Cerebellar cortex (tissue), 1 donor: ENCODE results near the gene INHBE.
"Not testable (repeated sequence)": the region's sequence is repeated elsewhere in the genome, so short reads cannot be mapped to it uniquely, and the experiment has no call there.

Experiments
- DNase-seq: peaks from one replicate; pipeline ENCODE4 v3.0.0-alpha.2; 2015; ENCODE audit warnings: low spot score

The INHBE gene

GRCh38 chr12:57476162-57476992 lies 21.3 kb downstream of the INHBE start:
- no peak for DNase-seq

- DNase-seq: no peak
These were observed 22.0 kb downstream of the INHBE start for GRCh38 chr12:57476993-57477709.

DNA sequence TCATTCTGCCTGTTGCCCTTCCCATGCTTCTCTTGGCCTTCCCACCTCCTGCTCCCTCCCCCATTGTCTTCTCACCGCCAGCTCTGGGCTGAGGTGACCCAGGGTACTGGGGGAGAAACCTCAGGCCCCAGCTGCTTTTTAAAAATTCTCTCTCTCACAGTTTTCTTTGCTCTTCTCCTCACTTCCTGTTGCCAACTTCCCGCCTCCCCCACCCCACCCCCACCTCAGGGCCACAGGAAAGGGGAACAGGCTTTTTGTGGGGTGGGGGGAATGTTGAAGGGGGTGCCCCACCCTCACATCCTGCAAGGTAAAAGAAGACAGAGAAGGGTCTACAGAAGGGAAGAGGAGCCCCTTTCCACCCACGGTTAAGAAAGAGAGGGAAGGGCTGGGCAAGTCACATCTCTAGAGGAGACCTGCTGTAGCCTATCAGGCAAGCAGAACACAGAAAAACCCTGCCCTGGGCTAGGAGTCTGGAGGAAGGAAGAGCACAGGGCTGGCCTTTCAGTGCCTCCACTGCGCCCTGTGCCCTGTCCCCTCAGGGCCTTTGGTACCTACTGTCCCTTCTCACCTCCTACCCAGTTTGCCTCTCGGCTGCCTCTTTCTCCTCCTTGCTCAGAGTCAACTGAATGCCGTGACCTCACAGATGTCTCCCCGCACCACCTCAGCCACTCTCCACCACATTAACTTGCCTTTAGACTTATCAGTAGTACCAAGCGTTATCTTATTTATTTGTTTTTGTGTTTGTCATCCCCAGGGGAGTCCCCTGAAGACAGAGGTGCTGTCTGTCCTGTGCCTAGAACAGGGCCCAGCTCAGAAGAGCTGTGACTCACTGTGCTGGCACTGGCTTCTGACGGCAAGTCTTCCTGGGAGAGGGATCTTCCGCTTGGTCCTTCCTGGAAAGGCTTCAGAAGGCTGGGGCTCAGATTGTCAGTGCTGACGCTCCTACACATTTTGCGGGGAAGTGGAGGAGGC lies 22.9 kb downstream of the INHBE start:
- no peak for DNase-seq

DNA sequence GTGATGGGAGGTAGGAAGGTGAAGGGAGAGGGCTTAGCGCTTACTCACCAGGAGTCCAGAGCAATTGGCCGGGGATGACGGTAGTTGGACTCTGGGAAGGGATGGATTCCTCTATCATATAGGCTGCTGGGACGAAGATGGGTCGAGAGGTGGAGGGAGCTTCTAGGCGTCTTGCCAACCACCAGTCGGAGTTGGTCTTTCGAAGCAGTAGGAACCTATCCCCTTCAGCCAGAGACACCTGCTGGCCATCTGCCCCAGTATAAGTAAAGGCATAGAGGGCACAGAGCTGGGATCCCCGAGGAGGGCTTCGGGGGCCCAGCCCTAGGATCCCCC lies 23.9 kb downstream of the INHBE start:
- DNase-seq: no peak

DNA sequence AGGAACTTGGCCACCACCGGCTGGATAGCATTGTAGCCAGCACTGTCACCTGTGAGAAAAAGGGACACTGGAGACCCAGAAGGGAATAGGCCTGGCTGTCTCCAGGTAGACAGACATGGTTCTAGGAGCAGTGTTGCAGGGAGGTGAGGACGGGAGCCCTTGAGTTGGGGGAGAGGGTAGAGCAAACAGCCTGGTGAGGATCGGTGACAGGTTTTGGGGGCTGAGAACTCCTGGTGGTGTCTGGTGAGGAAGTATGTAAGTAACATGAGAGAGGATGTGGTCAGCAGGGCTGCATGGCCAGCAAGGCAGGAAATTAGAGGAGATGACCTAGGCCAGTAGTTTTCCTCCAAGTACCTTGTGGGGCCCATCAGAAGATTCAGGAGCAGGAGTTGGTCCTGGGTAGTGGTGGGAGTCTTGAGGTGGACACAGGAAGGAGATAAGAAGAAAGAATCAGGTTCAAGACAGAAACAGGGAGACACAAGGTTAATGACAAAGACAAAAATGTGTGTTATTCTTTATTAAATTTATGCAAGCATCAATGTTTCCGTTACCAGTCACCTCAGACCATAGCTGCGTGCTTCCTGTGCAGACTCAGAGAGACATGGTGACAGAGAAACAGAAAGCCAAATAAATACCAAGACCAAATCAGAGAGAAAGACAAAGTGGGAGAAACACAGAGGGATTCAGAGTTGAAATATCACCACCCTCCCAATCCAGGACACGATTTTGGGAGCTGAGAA lies 24.4 kb downstream of the INHBE start, which contains the start of gene ARHGAP9:
Gene ARHGAP9, minus strand, starts transcription at position 491 of the 740 bp plus-strand sequence. Its CDS starts 460 bp downstream, at position 31.
- no peak for DNase-seq

- DNase-seq: no peak
These were observed 26.6 kb downstream of the INHBE start for GRCh38 chr12:57481671-57482070.

- no peak for DNase-seq
These were observed 28.4 kb downstream of the INHBE start for GRCh38 chr12:57483466-57483865.

DNA sequence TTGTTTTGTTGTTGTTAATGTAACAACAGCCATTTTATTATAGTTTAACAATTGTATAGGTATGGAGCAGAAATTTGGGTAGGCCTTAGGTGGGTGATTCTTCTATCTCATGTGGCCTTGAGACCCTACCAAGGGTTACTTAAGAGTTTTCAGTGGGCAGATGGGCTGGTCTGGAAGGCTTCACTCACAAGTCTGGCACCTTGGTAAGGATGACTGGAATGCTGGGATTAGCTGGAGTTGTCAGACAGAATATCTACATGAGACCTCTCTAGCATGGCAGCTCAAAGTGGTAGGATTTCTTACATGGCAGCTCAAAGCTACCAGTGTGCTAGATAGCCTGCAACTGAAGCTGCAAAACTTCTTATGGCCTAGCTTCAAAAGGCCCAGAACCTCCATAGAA lies 30.6 kb downstream of the INHBE start:
- no peak for DNase-seq

DNA sequence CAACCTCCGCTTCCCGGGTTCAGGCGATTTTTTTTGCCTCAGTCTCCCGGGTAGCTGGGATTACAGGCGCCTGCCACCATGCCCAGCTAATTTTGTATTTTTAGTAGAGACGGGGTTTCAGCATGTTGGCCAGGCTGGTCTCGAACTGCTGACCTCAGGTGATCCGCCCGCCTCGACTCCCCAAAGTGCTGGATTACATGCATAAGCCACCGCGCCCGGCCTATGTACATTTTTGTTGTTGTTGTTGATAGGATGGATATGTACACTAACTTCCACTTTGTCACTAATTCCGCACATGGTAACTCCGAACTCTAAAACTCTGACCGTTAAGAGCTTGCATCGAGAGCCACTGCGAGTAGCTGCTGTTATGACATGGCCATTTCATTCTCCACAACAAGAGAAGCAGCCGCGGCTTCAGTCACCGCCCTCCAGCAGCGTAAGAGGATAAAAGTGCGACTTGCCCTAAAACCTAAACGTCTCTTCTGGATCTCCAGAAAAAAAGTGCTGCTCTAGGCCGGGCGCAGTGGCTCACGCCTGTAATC lies 32.0 kb downstream of the INHBE start:
- DNase-seq: no peak

DNA sequence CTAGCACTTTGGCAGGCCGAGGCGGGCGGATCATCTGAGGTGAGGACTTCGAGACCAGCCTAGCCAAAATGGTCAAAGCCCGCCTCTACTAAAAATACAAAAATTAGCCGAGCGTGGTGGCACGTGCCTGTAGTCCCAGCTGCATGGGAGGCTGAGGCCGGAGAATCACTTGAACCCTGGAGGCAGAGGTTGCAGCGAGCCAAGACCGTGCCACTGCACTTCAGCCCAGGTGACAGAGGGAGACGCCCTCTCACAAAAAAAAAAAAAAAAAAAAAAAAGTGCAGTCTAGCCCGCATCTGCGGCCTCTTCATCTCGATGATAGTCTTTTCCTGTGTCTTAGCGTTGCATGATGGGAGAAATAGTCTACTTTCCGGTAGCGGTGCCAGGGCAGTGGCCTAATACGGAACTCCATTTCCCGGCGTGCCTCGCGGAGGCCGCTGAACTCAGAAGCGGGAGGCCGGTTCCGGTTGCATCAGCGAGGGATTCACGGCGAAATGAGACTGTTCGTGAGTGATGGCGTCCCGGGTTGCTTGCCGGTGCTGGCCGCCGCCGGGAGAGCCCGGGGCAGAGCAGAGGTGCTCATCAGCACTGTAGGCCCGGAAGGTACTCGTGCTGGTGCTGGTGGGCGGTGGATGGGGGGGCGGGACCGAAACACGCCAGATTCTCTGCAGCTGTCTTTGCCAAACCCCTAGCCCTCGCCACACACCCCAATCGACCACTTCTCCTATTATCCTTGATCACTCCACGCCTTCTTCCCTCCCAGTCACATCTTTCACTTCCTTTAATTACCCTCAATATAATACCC lies 32.7 kb downstream of the INHBE start, which contains the start of gene MARS1:
Gene MARS1, plus strand, starts transcription at position 472 of the 805 bp plus-strand sequence. Its CDS starts 23 bp downstream, at position 495.
- peak; percentile 98 for DNase-seq

GRCh38 chr12:57488402-57489156 lies 33.5 kb downstream of the INHBE start:
- no peak for DNase-seq

DNA sequence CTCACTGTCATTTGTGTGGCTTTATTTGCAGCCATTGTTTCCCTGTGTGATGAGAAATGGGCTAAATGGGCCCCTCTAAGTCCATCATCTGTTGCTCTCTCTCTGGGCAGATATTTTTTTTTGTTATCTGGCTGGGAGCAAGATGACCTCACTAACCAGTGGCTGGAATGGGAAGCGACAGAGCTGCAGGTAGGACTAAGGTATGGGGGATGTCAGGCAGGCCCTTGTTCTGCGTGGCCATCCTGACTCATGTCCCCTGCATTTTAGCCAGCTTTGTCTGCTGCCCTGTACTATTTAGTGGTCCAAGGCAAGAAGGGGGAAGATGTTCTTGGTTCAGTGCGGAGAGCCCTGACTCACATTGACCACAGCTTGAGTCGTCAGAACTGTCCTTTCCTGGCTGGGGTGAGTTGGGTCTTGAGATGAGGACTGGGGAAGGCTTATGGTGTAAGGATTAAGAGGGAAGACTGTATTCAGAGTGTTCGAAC lies 34.1 kb downstream of the INHBE start:
- DNase-seq: no peak

GRCh38 chr12:57490126-57490525 lies 35.0 kb downstream of the INHBE start:
- no peak for DNase-seq

GRCh38 chr12:57491393-57492280 lies 36.5 kb downstream of the INHBE start:
- DNase-seq: no peak

DNA sequence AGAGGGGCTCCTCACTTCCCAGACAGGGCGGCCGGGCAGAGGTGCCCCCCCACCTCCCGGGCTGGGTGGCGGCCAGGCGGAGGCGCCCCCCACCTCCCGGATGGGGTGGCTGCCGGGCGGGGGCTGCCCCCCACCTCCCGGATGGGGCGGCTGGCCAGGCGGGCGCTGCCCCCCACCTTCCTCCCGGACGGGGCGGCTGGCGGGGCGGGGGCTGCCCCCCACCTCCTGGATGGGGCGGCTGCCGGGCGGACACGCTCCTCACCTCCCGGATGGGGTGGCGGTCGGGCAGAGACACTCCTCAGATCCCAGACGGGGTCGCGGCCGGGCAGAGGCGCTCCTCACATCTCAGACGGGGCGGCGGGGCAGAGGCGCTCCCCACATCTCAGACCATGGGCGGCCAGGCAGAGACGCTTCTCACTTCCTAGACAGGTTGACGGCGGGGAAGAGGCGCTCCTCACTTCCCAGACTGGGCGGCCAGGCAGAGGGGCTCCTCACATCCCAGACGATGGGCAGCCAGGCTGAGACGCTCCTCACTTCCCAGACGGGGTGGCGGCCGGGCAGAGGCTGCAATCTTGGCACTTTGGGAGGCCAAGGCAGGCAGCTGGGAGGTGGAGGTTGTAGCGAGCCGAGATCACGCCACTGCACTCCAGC lies 40.1 kb downstream of the INHBE start:
- not testable (repeated sequence) for DNase-seq

DNA sequence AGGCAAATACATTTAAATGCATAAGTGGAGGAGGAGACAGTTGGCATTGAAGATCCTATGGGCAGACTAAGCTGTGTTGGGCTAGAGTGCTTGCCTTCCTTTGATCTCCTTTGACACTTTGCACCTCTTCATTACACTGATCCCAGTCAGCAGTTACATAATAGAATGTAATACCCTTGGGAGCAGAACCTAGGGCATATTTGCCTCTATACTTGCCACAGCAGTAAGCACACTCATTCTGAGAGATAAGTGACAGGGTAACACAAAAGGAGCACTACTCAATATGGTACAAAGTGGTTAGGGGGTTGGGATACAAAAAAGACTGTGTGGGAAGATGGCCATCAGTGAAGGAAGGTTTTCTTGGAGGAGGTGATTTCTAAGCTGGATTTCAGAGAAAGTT lies 41.7 kb downstream of the INHBE start:
- no peak for DNase-seq

GRCh38 chr12:57497223-57498131 lies 42.4 kb downstream of the INHBE start:
- DNase-seq: no peak
